HG03442 (cell line): ENCODE results near the gene ZNF701.
"Not testable (repeated sequence)": the region's sequence is repeated elsewhere in the genome, so short reads cannot be mapped to it uniquely, and the experiment has no call there.

Source experiments
- ATAC-seq: cut with Tn5 transposase; IDR thresholded peaks from one replicate; pipeline ENCODE4 v1.9.1; 2021; ENCODE audit warnings: mild to moderate bottlenecking, moderate library complexity; ENCODE audit not compliant: unreplicated experiment

The ZNF701 gene

GRCh38 chr19:52570000-52570861 is at the start of gene ZNF701:
TSS of gene ZNF701 (plus strand) at chr19:52570287. CDS start at chr19:52574148, 3,861 bp downstream.
- peak; percentile 92 for ATAC-seq

GRCh38 chr19:52522551-52522950 is 47.5 kb upstream of the ZNF701 start:
- ATAC-seq: no peak

- ATAC-seq: no peak
Measured at GRCh38 chr19:52524086-52524485, 46.0 kb upstream of the ZNF701 start.

GRCh38 chr19:52527134-52527955 is 42.7 kb upstream of the ZNF701 start, which contains the start of gene ZNF808:
TSS of gene ZNF808 (plus strand) at chr19:52527668. CDS start at chr19:52543285, 15,617 bp downstream.
- peak; percentile 82 for ATAC-seq

GRCh38 chr19:52527956-52528351 is 42.1 kb upstream of the ZNF701 start:
- peak; percentile 10 for ATAC-seq

- no peak for ATAC-seq
Measured at GRCh38 chr19:52532480-52532879, 37.6 kb upstream of the ZNF701 start.

GRCh38 chr19:52533901-52534300 is 36.2 kb upstream of the ZNF701 start:
- ATAC-seq: no peak

- ATAC-seq: not testable (repeated sequence)
Measured at GRCh38 chr19:52535385-52535770, 34.7 kb upstream of the ZNF701 start.

- ATAC-seq: peak; percentile 77
Measured at GRCh38 chr19:52535771-52536447, 34.2 kb upstream of the ZNF701 start.

- ATAC-seq: peak; percentile 36
Measured at GRCh38 chr19:52536448-52536800, 33.7 kb upstream of the ZNF701 start.

GRCh38 chr19:52538815-52539214 is 31.3 kb upstream of the ZNF701 start:
- ATAC-seq: not testable (repeated sequence)

GRCh38 chr19:52541176-52541575 is 28.9 kb upstream of the ZNF701 start:
- ATAC-seq: not testable (repeated sequence)

- ATAC-seq: no peak
Measured at GRCh38 chr19:52541608-52542007, 28.5 kb upstream of the ZNF701 start.

GRCh38 chr19:52542541-52542940 is 27.5 kb upstream of the ZNF701 start:
- not testable (repeated sequence) for ATAC-seq

GRCh38 chr19:52542984-52543664 is 27.0 kb upstream of the ZNF701 start:
- ATAC-seq: no peak

GRCh38 chr19:52554216-52554971 is 15.7 kb upstream of the ZNF701 start:
- ATAC-seq: no peak

- no peak for ATAC-seq
Measured at GRCh38 chr19:52557231-52557995, 12.7 kb upstream of the ZNF701 start.

GRCh38 chr19:52558732-52559445 is 11.2 kb upstream of the ZNF701 start:
- ATAC-seq: not testable (repeated sequence)
